Globus pallidus (tissue), 1 donor: ENCODE data around the gene UNCX.
"Not testable (repeated sequence)": the region's sequence is repeated elsewhere in the genome, so short reads cannot be mapped to it uniquely, and the experiment has no call there.

ENCODE experiments used
- DNase-seq: peaks from one replicate; pipeline ENCODE4 v3.0.0-alpha.2; 2015; ENCODE audit warnings: low spot score

UNCX gene

GRCh38 chr7:1232623-1233332 lies at the start of gene UNCX:
UNCX (plus strand) TSS chr7:1232872; CDS start chr7:1233018, 146 bp downstream.
- no peak for DNase-seq

- no peak for DNase-seq
Observed at GRCh38 chr7:1187127-1187526, 45.5 kb upstream of the UNCX start.

- no peak for DNase-seq
Observed at GRCh38 chr7:1188720-1189294, 43.9 kb upstream of the UNCX start.

- DNase-seq, result no peak
Observed at GRCh38 chr7:1189986-1190772, 42.5 kb upstream of the UNCX start.

GRCh38 chr7:1192171-1192676 lies 40.4 kb upstream of the UNCX start:
- no peak for DNase-seq

- DNase-seq, result peak; percentile 40
Observed at GRCh38 chr7:1193593-1194424, 38.9 kb upstream of the UNCX start.

GRCh38 chr7:1196441-1196840 lies 36.2 kb upstream of the UNCX start:
- not testable (repeated sequence) for DNase-seq

- no peak for DNase-seq
Observed at GRCh38 chr7:1196950-1197349, 35.7 kb upstream of the UNCX start.

GRCh38 chr7:1197997-1198625 lies 34.6 kb upstream of the UNCX start:
- DNase-seq, result no peak

GRCh38 chr7:1200045-1200444 lies 32.6 kb upstream of the UNCX start:
- DNase-seq, result no peak

- DNase-seq, result no peak
Observed at GRCh38 chr7:1201916-1202315, 30.8 kb upstream of the UNCX start.

- not testable (repeated sequence) for DNase-seq
Observed at GRCh38 chr7:1202914-1203313, 29.8 kb upstream of the UNCX start.

- no peak for DNase-seq
Observed at GRCh38 chr7:1204460-1205140, 28.1 kb upstream of the UNCX start.

- not testable (repeated sequence) for DNase-seq
Observed at GRCh38 chr7:1205742-1206141, 26.9 kb upstream of the UNCX start.

- DNase-seq, result no peak
Observed at GRCh38 chr7:1209097-1209496, 23.6 kb upstream of the UNCX start.

- DNase-seq, result no peak
Observed at GRCh38 chr7:1210321-1210978, 22.2 kb upstream of the UNCX start.

- DNase-seq, result no peak
Observed at GRCh38 chr7:1210979-1211608, 21.6 kb upstream of the UNCX start.

- DNase-seq, result no peak
Observed at GRCh38 chr7:1211611-1212010, 21.1 kb upstream of the UNCX start.

GRCh38 chr7:1212025-1212424 lies 20.6 kb upstream of the UNCX start:
- not testable (repeated sequence) for DNase-seq

GRCh38 chr7:1214516-1214915 lies 18.2 kb upstream of the UNCX start:
- DNase-seq, result no peak
